GM12892 (cell line): Measurements from ENCODE around the gene CERS2.

Experiments
- POLR2A ChIP-seq: IDR thresholded peaks from 2 replicates; pipeline ENCODE4 v1.6.1; 2011; ENCODE audit warnings: low read depth, low read length, control low read depth
- TAF1 ChIP-seq: IDR thresholded peaks from 2 replicates; pipeline ENCODE4 v1.6.1; 2011; ENCODE audit warnings: low read depth, mild to moderate bottlenecking, control low read depth, low read length, borderline replicate concordance

GRCh38 chr1:150931773-150932172 is 42.9 kb downstream of the CERS2 start:
- TF ChIP-seq POLR2A (no peak), TAF1 (no peak)
